Measurements from ENCODE around the gene TMPRSS15. TPM values are rescaled to one million over a fixed set of nuclear protein-coding genes. Genes with fewer than 3 reads are reported as not detected.

Gene TMPRSS15
- total RNA-seq, 1 donor from 2014 or later = not detected

DNA sequence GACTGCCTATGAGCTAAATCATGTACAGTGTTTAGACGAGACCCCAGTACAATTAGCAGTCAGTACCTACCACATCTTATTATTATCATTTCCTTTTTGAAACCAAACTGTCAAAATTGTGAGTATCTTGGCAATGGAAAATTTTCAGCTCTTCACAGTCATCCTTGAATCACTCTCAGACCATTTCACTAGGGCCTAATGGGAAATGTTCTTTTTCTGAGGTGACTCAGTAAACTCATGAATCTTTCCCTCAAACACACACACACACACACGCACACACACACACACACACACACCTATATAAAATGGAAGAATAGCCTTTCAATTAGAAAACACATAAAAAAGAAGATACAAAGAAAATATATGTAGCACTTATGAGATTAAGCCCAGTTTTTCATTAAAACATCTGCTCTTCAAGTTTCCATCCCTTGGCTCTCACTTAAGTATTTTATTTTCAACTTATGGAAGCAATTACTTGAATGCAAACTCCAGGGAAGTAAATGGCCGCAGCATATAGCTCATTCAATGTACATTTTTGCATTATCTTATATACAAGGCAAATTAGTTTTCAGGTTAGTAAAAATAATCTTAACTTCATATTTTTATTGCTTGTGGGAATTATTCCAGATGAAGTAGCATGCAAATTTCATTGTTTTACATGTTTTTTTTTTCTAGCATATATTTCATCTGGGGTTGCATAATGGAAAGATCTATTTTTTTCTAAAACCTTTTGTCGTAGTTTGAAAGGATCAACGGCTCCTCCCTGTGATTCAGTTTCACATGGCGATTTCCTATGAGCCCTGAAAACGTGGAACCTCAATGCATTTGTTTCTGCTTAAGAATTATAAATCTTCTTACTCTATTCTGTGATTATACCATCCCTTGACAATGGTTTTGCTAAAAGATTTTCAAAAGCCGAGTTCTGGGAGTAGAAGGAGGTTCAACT, 46.3 kb upstream of the TMPRSS15 start:
- Histone ChIP-seq H4K20me1 (ENCODE audit: insufficient read depth, low read length) (no peaks in the 10 kb centered on the region), H3K4me2 (ENCODE audit: low read length) (no peak overlapping the region), H3K9ac (ENCODE audit: low read length) (no peak overlapping the region), H3K4me3 (ENCODE audit: insufficient read depth, low read depth, low read length) (no peak overlapping the region), H3K27me3 (ENCODE audit: insufficient read depth, low read length) (no peaks in the 10 kb centered on the region), H3K36me3 (ENCODE audit: insufficient read depth, low read length) (no peaks in the 10 kb centered on the region), H3K27ac (ENCODE audit: low read depth, low read length) (no peak overlapping the region), H2AFZ (ENCODE audit: low read depth, low read length) (no peak overlapping the region), H3K79me2 (ENCODE audit: insufficient read depth, low read length) (no peaks in the 10 kb centered on the region), H3K4me1 (ENCODE audit: insufficient read depth, low read length) (no peaks in the 10 kb centered on the region), H3K9me3 (ENCODE audit: insufficient read depth, low read depth, low read length) (no peaks in the 10 kb centered on the region)
- peaks cover 4% of the 10 kb centered on the region for H3K4me1 Mint-ChIP-seq (ENCODE audit: low read depth, unreplicated experiment)
- no peak for FAIRE-seq
- TF ChIP-seq EZH2 (IDR thresholded peaks at IDR 0.05; ENCODE audit: insufficient read depth, low read length) = no peak
- TF ChIP-seq, protein P1, sequence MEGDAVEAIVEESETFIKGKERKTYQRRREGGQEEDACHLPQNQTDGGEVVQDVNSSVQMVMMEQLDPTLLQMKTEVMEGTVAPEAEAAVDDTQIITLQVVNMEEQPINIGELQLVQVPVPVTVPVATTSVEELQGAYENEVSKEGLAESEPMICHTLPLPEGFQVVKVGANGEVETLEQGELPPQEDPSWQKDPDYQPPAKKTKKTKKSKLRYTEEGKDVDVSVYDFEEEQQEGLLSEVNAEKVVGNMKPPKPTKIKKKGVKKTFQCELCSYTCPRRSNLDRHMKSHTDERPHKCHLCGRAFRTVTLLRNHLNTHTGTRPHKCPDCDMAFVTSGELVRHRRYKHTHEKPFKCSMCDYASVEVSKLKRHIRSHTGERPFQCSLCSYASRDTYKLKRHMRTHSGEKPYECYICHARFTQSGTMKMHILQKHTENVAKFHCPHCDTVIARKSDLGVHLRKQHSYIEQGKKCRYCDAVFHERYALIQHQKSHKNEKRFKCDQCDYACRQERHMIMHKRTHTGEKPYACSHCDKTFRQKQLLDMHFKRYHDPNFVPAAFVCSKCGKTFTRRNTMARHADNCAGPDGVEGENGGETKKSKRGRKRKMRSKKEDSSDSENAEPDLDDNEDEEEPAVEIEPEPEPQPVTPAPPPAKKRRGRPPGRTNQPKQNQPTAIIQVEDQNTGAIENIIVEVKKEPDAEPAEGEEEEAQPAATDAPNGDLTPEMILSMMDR (IDR thresholded peaks at IDR 0.05; ENCODE audit: insufficient read depth, low read depth, low read length) = no peak
- no peaks in the 10 kb centered on the region for H3K27me3 Mint-ChIP-seq (ENCODE audit: low read depth, unreplicated experiment)
- no peak for DNase-seq (ENCODE audit: low read depth)
- no peaks in the 10 kb centered on the region for H3K36me3 Mint-ChIP-seq (ENCODE audit: low read depth, unreplicated experiment)
- no peak overlapping the region for H3K27ac Mint-ChIP-seq (ENCODE audit: unreplicated experiment)
- H3K9me3 Mint-ChIP-seq (ENCODE audit: unreplicated experiment) = no peaks in the 10 kb centered on the region
- no peak overlapping the region for H3K4me3 Mint-ChIP-seq (ENCODE audit: unreplicated experiment)

DNA sequence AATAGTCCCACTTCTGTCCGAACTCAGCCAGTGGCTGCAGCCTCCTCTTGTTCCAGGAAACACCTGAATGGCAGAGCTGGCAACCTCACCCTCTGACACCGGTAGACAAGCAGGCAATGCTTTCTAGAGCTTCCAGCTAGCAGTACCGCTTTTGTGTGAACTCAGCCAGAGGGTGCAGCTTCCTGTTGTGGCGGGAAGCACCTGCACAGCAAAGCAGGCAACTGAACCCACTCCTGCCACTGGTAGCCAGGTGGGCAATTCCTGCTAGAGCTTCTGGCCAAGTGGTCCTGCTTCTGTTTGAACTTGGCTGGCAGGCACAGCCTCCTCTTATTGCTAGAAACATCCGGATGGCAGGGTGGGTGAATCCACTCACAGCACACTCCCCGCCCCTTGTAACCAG, 40.1 kb upstream of the TMPRSS15 start:
- H2AFZ ChIP-seq (ENCODE audit: low read depth, low read length) = no peak overlapping the region
- no peak overlapping the region for H3K27ac ChIP-seq (ENCODE audit: low read depth, low read length)
- H3K79me2 ChIP-seq (ENCODE audit: insufficient read depth, low read length) = no peaks in the 10 kb centered on the region
- DNase-seq (ENCODE audit: low read depth) = no peak
- H3K36me3 ChIP-seq (ENCODE audit: insufficient read depth, low read length) = no peaks in the 10 kb centered on the region
- no peak overlapping the region for H3K4me3 ChIP-seq (ENCODE audit: insufficient read depth, low read depth, low read length)
- FAIRE-seq = no peak
- H3K4me1 Mint-ChIP-seq (ENCODE audit: low read depth, unreplicated experiment) = no peaks in the 10 kb centered on the region
- no peaks in the 10 kb centered on the region for H3K27me3 Mint-ChIP-seq (ENCODE audit: low read depth, unreplicated experiment)
- no peak overlapping the region for H3K4me3 Mint-ChIP-seq (ENCODE audit: unreplicated experiment)
- H3K4me2 ChIP-seq (ENCODE audit: low read length) = no peak overlapping the region
- no peaks in the 10 kb centered on the region for H3K36me3 Mint-ChIP-seq (ENCODE audit: low read depth, unreplicated experiment)
- no peak overlapping the region for H3K9ac ChIP-seq (ENCODE audit: low read length)
- no peak overlapping the region for H3K27ac Mint-ChIP-seq (ENCODE audit: unreplicated experiment)
- H3K27me3 ChIP-seq (ENCODE audit: insufficient read depth, low read length) = no peaks in the 10 kb centered on the region
- H3K9me3 ChIP-seq (ENCODE audit: insufficient read depth, low read depth, low read length) = no peaks in the 10 kb centered on the region
- H3K9me3 Mint-ChIP-seq (ENCODE audit: unreplicated experiment) = no peaks in the 10 kb centered on the region
- no peaks in the 10 kb centered on the region for H4K20me1 ChIP-seq (ENCODE audit: insufficient read depth, low read length)
- H3K4me1 ChIP-seq (ENCODE audit: insufficient read depth, low read length) = no peaks in the 10 kb centered on the region
- TF ChIP-seq, protein P1 (IDR thresholded peaks at IDR 0.05; ENCODE audit: insufficient read depth, low read depth, low read length) = no peak
- TF ChIP-seq EZH2 (IDR thresholded peaks at IDR 0.05; ENCODE audit: insufficient read depth, low read length) = no peak

DNA sequence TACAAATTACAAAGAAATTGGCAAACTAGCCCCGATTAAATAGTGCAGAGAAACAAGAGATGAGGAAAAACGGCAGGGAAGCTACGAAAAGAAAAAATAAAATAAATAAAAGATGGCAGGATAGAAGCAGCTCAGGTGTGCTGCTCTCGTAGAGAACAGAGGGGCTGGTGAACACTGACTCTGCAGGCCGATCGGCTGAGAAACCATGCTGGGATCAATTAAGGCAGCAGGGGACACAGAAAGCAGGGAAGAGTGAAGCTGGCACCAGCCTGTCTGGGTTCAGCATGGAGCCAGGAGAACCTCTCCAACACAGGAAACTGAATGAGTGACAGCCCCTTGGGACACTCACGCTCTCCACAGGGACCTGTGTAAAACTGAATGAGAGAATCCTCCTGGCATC, 39.5 kb upstream of the TMPRSS15 start:
- Mint-ChIP-seq H3K9me3 (ENCODE audit: unreplicated experiment) (no peaks in the 10 kb centered on the region), H3K36me3 (ENCODE audit: low read depth, unreplicated experiment) (no peaks in the 10 kb centered on the region), H3K27ac (ENCODE audit: unreplicated experiment) (no peak overlapping the region), H3K4me3 (ENCODE audit: unreplicated experiment) (no peak overlapping the region), H3K4me1 (ENCODE audit: low read depth, unreplicated experiment) (no peaks in the 10 kb centered on the region), H3K27me3 (ENCODE audit: low read depth, unreplicated experiment) (no peaks in the 10 kb centered on the region)
- H3K27ac ChIP-seq (ENCODE audit: low read depth, low read length) = no peak overlapping the region
- TF ChIP-seq, protein P1 (IDR thresholded peaks at IDR 0.05; ENCODE audit: insufficient read depth, low read depth, low read length) = no peak
- no peak for TF ChIP-seq EZH2 (IDR thresholded peaks at IDR 0.05; ENCODE audit: insufficient read depth, low read length)
- no peaks in the 10 kb centered on the region for H4K20me1 ChIP-seq (ENCODE audit: insufficient read depth, low read length)
- H3K4me1 ChIP-seq (ENCODE audit: insufficient read depth, low read length) = no peaks in the 10 kb centered on the region
- no peaks in the 10 kb centered on the region for H3K27me3 ChIP-seq (ENCODE audit: insufficient read depth, low read length)
- H3K9me3 ChIP-seq (ENCODE audit: insufficient read depth, low read depth, low read length) = no peaks in the 10 kb centered on the region
- H2AFZ ChIP-seq (ENCODE audit: low read depth, low read length) = no peak overlapping the region
- no peak overlapping the region for H3K4me2 ChIP-seq (ENCODE audit: low read length)
- no peak overlapping the region for H3K4me3 ChIP-seq (ENCODE audit: insufficient read depth, low read depth, low read length)
- H3K79me2 ChIP-seq (ENCODE audit: insufficient read depth, low read length) = no peaks in the 10 kb centered on the region
- FAIRE-seq (no peak), DNase-seq (ENCODE audit: low read depth) (no peak)
- H3K9ac ChIP-seq (ENCODE audit: low read length) = no peak overlapping the region
- no peaks in the 10 kb centered on the region for H3K36me3 ChIP-seq (ENCODE audit: insufficient read depth, low read length)
